Activated CD8-positive, alpha-beta memory T cell treated with anti-CD3 and anti-CD28 coated beads, Interleukin-2, amount 50 U/mL, for 1 hour (primary cell): ENCODE measurements around the gene NECTIN1.

Source experiments
- DNase-seq: peaks from one replicate; pipeline ENCODE4 v3.0.0-alpha.2; 2020; ENCODE audit errors: extremely low read depth

The NECTIN1 gene

DNA sequence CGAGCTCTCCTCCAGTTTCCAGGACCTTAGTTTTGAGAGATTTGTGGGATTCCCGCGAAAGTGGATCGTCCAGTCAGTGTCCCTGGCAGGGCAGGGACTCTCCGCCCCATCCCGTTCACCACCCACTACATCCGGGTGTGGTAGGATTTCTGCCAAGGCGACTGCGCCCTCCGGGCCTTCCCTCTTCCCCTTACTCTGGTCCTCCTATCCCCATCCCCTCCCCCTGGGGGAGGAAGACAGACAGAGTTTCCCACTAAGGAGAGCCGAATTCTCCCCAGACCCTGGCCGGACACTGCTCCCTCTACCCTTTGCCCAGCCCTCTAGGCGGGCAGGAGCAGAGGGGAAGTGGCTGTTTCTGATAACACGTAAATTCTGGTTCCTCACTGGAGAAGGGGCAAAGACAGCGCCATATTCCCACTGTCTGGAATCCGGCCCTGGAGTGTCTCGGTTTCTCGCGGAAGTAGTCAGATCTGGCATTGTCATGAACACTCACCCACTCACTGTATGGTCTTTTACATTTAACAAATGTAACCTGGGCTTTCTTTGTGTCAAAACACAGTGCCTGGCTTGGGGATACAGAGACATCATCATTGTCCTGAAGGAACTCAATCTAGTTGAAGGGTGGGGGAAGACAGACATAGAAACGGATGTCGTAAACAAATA, 1.1 kb upstream of the NECTIN1 start:
- no peak for DNase-seq

DNA sequence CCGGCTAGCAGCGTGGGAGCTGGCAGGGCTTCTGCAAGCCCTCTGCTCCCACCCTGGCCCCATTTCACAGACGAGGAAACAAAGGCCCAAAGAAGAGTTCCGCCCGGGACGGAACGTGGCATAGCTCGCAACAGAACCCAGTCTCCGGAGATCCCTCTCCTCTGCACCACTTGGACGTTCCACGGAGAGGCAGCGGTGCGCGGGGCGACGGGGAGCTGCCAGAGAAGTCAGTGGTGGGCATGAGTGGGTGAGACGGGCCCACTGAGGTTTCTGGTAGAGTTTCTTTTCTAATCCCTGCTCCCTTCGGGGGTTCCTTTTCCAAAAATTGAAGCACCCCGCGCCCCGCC, 554 bp upstream of the NECTIN1 start:
- no peak for DNase-seq

DNA sequence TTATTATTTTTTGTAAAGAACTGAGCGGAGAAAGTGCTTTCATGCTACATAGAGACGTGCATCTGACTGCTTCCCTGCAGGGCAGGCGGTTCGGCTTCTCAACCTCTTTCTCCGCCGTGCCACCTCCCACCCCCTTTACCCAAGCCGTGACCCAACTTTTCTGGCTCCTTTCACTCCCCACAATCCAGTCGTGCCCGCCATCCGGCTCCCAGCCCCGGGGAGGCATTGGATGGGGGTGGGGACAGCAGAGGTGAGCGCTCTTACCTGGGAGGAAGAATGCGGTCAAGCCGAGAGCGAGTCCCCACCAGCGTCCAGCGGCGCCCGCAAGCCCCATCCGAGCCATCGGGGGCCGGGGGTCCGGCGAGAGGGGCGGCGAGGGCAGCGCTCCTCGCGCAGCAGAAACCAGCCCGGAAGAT, 781 bp downstream of the NECTIN1 start:
- no peak for DNase-seq

DNA sequence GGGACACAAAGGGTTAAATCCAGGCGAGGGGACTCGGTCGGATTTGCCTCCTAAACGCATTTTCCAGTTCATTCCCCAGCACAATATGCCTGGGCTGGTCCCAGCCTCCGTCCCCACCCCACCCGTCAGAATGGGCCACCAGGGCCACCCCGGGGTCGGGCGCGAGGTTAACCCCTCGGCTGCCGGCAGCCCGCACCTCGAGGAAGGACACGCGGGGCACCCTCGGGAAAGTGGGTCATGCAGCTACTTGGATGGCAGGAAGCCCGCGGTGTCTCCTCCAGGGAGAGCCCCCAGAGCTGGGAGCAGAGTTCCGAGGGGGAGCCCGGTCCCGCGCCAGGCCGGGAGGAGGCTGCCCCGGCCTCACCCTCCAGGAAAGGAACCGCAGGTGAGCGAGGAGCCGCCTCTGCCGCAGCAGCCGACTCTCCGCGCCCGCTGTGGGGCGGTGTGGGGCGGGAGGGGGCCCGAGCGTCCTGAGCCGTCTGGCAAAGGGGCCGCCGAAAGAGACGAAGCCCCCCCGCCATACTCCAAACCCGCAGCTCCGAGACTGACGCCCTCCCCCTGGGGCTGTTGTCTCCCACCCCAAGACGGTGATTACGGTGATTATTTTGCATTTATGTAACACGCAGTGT, 1.4 kb downstream of the NECTIN1 start:
- no peak for DNase-seq

DNA sequence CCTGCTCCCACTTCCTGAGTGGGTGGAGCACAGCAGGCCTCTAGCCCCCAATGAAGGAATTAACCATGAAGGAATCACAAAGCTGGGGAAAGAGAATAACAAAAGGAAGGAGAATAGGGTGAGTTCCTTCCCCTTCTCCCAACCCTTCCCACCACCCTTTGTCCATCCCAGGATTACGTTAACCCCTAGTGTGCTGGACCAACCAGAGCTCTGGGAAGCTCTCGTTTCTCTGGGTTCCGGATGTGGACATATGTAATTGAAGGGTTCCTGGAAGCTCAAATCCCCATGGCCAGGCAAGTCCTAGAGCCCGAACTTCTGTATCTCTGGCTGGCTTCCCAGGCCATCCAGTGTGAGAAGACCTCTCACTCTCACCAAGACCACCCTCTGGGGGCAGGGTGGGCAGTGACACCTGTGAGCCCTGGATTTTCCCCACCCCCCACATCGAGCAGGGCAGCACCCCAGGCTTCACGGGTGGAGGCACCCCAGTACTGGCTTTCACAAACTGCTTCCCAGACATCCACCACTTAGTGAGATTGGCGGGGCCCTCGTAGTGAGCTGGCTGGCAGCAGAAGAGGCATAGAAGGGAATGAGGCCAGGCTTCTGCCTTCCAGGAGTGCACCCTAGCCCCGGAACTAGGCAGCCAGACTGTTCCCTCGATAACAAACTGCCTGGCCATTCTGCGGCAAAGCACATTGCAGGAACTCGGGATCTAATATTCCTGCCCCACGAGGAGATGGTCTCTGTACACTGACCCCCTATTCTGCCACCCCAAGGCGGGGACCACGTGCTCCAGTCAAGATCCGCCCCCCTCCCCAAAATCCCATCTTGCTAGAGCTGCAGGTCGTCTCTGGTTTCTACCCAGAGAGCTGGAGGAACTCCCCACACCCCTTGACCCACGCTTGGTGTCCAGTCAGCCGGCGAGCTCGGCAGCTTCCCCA, 2.1 kb downstream of the NECTIN1 start:
- DNase-seq = no peak

DNA sequence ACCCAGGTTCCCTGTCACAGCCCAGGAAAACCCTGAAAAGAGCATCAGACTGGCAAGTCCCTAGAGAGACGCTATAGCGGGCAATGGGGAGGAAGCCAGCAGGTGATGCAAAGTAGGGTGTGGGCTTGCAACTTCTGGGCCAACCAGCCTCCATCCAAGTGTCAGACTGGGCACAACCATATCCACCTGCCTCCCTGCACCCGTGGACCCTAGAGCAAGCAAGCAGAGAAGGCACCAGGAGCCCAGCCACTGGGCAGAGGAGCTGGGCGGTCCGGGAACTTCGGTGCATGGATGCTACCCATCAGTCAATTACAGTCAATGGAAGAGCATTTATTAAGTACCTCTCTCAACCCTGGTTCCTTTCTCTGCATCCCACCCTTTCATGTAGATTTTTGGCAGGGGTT, 2.8 kb downstream of the NECTIN1 start:
- DNase-seq = no peak

DNA sequence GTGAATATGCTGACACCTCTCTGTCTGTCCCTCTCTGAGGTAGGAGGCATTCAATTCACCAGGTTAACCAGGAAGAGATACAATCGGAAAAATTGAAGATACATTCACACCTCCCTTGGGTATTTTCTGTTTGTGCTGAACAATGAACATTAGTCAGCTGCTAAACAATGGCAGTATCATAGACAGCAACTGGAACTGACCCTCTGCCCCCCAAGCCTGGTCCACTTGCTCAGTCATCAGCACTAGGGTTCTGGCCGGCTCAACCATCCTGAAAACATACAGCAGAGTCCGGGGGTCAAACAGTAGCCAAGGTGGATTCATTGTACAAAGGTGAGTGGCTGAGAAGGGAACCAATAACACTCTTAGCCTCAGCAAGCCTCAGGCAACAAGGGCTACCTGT, 4.0 kb downstream of the NECTIN1 start:
- no peak for DNase-seq

DNA sequence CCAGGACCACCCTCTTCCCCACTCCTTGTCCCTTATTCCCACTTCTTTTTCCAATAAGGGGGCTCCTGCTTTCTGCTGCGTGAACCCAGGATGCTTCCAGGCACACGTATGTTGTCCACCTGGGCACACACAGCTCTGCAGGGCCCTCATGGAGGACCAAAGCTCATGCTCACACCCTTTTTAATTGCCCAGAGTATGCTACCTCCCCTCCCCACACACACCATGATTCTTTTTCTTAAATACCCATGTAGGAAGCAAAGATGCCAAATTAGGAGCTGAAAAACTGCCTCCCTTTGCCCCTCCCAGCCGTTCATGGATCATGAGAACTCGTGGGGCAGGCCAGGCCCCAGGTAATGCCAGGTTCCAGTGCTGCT, 5.1 kb downstream of the NECTIN1 start:
- DNase-seq = no peak

DNA sequence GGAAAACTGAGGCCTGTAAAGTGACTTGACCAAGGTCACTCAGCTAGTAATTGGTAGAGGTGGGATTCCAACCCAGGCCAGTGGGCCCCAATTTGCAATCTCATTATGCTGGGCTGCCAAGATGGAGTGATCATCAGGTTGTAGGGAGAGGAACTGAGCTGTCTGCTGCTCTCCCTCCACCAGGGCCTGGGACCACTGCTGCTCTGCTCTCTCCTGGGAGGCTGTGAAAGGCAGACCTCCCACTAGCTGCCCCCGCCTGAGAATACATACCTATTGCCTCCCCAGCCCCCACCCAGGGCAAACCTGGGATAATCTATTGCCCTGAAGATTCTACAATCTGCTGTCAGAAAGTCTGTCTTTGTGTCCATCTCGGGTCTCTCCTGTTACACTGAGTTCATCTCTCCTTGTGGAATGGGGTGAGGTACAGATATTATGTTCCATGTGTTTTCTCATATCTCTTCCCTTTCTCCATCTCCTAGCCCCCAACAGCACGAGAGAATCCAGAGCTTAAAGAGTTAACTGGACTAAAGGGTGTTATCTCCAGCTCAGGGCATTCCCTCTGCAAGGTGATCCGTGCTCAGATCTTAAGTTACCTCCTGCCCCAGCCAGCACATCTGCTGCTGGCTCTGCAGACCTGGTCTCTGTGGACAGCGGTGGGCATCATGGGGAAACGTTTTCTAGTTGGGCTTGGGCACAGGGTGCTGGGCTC, 5.6 kb downstream of the NECTIN1 start:
- DNase-seq = no peak

DNA sequence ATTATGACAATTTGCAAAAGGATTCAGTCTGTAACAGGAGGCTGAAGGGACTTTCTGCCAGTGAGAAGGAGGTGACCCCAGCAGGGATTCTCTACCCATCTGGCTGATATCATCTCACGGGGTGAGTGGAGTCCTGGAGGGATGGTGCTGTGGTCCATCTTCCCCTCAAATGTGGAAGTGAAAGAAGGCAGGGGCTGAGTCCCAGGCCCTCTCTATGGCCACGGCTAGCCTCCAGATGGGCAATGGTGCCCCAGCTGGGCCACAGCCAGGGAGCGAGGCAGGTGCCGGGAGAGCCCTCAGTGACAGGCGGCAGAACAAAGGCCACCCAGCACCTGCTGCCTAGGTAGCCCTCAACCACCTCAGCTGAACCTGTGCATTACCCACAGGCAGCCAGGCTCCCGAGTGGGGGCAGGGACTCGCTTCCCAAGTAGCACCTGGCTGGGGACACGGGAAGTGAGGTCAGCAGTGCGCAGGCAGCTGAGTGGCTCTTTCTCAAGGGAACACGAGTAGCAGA, 6.7 kb downstream of the NECTIN1 start:
- no peak for DNase-seq

DNA sequence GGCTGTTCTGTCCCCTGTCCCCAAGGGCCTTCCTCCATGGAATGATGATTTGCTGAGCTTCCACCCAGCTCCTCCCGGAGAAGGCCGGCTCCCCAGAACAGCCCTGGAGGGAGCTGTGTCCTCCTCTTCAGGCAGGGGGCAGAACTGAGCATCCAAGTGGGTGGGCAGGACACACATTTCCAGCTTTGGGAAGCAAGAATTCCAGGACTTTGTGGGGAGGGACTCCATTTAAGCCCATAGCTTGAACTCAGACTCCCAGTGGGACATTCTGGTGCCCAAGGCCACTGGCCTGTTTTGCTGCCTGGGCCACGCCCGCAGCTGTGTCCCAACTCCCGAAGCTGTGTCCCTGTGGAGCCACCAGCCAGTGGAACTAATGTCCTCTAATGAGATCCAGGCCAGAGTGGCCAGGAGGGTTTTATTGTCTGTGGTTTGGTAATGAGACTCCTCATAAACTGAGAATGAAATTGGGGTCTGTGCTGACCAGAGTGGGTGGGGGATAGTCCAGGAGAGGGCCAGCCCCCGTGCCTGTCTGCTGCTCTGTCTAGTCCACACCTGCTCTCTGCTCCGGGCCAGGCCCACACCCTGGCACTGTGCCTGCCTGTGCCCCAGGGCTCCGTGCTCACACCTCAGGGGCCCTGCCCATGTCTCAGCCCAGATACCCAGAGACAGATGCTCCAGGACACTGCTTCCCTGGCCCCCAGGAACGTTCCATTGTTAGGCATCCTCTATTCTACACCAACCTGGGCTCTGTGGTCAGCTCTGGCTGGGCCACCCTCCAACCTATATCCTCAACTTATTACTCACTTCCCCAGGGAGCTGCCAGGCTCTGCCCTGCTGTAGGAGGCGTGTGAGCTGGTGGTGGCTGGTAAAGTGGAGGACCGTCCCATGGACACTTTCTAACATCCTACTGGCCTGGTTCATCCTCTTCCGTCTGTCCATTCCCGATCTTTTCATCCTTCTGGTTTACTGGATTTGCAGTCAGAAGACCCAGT, 7.6 kb downstream of the NECTIN1 start:
- no peak for DNase-seq

DNA sequence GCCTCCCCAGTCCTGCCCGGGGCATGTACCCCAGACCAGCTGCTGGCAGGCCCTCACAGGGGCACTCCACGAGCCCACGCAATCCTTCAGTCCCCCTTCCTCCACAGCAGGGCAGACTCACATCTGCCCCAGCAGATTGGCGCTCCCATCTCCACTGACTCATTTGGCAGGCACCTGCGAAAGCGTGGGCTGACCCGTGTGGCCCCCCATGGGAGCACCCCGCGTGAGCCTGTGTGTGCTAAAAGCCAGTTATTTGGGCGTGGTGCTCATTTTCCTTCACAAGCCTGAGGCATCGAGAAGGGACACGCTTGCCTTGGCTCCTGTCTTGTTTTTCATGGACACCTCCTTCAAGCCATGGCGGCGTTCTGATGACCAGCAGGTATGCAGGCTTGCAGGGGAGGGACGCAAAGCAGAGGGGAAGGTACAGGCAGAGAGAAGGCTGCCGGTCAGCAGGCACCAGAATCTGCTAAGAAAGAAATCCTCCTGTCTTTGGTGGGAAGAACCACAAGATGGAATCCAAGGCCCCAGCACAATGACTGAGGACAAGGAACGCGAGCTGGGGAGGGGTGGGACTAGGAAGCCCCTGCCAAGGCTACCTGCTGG, 8.6 kb downstream of the NECTIN1 start:
- DNase-seq = no peak

DNA sequence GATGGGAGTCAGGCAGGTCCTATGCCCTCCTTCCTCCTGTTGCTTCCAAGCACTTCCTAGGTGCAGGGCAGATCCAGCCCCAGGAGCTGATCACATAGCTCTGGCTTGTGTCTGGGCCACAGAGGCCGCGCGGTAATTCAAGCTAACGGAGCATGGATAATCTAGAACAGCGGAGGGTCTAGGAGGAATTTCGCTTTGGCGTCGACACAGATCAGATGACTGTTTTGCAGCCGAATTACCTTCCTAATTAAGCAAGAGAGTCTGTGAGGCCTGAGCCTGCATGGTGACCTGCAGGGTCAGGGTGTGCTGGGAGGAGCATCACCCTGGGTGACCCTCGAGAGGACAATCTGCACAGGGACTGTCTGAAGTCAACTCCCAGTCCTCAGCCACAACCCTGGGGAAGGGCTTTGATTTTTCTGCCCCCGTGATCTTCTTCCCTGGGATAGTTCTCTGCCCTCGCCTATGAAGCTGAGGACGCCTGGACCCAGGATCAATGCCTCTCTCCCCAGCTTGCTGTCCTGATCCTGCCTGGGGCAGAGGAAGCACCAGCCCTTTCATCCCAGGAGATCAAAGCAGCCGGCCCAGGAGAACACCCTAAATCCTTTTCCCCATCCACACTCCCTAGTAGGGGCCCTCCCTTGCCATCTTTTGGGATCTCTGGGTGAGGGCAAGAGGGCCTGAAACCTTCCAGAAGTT, 11.0 kb downstream of the NECTIN1 start:
- DNase-seq = no peak

DNA sequence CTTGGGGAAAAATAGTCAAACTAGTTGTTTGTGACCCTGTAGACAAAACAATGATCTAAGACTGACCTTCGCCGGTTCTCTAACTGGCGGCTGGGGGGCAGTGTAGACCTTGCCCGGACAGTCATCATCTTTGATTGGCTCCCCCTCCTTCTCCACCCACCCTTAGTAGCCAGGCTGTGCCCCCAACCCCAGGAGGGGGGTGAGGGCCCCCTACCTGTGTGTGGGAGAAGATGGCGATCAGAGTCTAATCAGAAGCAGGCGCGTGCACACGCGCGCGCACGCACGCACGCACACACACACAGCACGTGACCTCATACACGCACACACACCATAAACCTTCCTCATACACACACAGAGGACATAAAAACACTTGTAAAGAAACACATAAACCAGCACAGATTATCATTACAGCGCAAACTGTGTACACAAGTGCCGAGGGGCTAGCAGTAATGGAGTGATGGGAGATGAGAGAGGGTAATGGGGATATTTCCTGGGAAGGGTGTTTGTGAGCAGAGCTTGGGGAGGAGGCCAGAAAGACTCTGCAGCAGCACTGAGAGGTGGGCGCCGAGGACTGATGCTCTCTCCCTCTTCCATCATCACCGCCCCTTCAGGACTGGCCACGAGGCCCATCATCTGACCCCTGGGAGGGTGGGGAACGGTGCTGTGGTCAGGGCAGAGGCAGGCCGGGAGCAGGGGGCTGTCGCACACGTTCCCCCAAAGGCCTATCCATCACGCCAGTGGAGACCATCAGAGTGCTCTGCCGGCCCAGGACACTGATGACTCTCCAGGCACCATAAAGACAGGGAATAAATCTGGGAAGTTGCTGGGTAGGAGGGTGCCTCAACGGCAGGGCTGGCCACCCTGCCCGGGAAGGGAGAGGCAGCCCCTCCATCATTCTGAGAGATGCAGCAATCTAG, 12.2 kb downstream of the NECTIN1 start:
- no peak for DNase-seq

DNA sequence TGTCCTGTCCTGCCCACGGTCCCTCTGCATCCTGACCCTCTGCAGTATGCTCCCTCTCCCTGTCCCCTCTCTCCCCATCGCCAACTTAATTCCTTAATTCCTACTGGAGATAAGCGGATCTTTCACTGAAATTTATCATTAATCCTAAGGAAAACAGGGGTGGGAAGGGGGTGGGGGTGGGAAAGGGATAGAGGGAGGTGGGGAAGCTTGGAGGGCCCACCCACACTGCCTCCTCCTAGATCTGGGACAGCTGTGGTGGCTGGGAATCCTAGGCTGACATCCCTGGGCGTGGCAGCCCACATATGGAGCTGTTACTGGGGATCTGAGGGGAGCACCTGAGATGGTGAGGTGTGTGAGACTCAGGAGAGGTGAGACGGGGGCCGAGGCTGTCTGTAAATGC, 14.4 kb downstream of the NECTIN1 start:
- no peak for DNase-seq

DNA sequence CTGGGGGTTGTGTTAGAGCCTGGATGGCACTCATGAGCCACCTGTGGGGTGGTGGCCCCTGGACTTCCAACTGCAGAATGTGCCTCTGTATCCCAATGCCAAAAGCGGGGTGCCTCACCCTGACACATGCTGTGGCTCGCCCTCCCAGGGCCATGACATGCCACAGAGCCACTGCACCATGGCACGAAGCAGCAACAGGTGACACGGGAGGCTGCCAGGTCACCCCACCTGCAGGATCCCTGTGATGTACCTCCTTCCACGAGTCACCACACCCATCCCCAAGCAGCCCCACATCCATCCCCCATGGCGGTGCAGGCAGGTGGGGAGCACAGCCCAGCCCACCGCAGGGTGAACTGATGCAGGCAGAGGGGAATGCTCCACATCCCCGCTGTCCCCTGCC, 14.8 kb downstream of the NECTIN1 start:
- DNase-seq = no peak

DNA sequence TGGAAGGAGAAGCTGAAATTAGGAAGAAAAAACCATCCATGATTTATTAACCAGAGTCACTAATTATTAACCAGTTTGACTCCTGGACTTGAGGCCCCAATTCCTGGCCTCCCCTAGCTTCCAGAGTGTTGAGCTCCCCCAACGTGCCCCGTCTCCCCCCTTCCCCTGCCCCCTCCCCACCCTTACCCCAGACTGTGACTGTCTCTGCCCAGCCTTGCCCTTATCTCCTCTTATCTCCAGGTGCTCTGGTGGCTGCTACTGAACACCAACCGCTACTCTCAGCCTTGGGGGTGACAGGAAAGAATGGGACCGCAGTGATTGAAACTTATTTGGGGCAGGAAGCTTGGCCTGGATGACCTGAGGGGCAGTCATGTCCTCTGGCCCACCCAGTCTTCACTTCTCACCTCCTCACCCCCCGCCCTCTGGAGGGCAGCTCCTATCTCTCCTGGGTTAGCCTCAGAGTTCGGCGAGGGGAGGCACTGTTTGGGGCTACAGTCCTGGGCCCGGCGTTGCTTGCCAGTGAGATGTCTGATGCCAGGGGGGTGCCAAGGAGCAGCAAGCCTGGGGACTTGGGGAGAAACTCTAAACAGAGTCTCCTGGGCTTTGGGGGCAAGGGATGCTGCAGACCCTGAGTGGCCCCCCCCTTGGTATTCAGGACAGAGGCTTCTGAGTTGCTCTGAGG, 15.5 kb downstream of the NECTIN1 start:
- DNase-seq = no peak
